Glomerular visceral epithelial cell (primary cell): ENCODE measurements around the gene GOLGA1.
"Not testable (repeated sequence)": the region's sequence is repeated elsewhere in the genome, so short reads cannot be mapped to it uniquely, and the experiment has no call there.

ENCODE experiments used
- DNase-seq: peaks from one replicate; pipeline ENCODE4 v3.0.0-alpha.2; 2016; ENCODE audit errors: extremely low spot score

GOLGA1 gene

DNA sequence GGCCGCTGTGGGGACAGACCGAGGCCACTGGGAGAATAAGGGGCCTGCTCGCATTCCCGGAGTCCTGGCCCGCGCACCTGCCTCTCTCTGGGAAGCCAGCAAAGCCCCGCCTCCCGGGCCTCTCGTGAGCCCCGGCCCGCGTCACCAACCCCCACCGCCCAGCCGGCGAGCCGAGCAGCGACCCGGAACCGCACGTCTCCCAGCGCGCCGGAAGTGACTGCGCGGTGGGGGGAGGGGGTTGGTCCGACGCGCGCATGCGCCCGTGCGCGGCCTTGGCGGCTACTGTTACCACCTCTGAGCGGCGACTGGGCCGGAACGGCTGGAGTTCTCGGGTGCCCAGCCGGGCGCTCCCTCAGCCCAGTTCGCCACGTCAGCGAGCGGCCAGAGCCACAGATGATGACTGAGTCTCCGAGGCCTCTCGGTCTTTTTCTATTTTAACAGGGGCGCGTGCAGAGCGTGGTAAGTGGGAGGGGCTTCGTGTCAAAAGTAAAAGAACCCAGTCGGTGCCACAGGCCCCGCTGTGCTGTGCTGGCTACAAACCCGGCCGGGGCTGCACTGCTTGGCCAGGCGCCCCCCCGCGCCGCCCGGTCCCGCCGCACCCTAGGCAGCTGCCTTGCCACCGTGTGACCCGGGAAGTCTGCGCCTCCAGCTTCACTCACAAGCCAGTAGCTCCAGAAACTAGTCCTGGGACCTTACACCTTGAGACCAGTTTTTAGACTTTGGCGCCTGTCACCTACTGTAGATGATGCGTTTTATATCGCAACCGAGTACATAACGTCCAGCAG, at the start of gene GOLGA1:
Gene GOLGA1, minus strand, starts transcription at position 190 of the 785 bp plus-strand sequence. CDS start 2,372 bp downstream, outside the sequence.
- peak; percentile 97 for DNase-seq

DNA sequence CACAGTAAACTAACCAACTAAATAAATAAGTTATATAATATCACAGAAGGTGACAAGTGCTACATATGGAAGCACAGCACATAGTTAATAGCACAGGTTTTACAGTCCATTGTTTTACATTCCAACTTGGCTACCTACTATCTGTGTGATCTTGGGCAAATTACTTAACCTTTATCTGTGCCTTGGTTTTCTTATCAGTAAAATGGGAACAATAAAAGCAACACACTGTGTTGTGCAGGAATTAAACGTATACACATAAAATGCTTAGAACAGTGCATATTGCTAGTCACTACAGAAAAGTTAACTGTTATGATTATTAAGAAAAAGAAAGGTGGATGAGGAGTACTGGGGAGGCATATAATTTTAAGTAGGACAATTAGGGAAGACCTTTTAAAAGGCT, 42.8 kb upstream of the GOLGA1 start:
- DNase-seq = no peak

DNA sequence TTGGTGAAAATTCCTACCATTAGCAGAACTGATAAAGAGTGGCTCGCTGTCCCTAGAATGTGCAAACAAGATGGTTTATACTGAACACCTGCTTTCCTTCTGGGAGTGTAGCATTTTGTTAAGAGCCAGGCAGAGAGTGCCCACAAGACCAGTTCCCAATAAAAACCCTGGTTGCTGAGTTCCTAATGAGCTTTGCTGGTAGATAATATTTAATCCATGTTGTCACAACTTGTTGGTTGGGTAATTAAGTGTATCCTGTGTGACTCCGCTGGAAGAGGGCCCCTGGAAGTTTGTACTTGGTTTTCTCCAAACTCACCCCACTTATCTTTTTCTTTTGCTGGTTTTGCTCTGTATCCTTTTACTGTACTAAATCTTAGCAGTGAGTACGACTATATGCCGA, 39.5 kb upstream of the GOLGA1 start:
- DNase-seq = no peak

- no peak for DNase-seq
These were observed 34.2 kb upstream of the GOLGA1 start for GRCh38 chr9:124975131-124975530.

- DNase-seq = no peak
These were observed 32.9 kb upstream of the GOLGA1 start for GRCh38 chr9:124973807-124974206.

- DNase-seq = no peak
These were observed 31.4 kb upstream of the GOLGA1 start for GRCh38 chr9:124972241-124972770.

GRCh38 chr9:124969401-124969800, 28.5 kb upstream of the GOLGA1 start:
- no peak for DNase-seq

DNA sequence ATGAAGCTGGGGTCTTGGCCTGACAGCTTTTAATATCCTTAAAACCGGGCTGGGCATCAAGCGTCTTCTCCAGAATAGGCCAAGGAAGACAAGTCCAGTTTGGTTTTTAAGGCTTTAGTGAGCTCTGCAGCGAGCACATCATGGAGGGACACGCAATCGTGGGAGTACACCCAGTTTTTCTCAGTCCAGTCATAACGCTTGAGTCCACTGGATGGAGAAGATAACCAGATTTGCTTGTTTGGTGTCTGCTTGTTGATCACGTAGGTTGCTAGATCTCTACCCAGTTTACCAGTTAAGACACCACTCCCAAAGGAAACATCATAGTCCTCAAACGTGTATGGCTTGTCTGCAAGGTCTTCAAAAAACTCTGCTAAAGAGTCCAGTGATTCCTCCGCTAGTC, 27.4 kb upstream of the GOLGA1 start:
- no peak for DNase-seq

DNA sequence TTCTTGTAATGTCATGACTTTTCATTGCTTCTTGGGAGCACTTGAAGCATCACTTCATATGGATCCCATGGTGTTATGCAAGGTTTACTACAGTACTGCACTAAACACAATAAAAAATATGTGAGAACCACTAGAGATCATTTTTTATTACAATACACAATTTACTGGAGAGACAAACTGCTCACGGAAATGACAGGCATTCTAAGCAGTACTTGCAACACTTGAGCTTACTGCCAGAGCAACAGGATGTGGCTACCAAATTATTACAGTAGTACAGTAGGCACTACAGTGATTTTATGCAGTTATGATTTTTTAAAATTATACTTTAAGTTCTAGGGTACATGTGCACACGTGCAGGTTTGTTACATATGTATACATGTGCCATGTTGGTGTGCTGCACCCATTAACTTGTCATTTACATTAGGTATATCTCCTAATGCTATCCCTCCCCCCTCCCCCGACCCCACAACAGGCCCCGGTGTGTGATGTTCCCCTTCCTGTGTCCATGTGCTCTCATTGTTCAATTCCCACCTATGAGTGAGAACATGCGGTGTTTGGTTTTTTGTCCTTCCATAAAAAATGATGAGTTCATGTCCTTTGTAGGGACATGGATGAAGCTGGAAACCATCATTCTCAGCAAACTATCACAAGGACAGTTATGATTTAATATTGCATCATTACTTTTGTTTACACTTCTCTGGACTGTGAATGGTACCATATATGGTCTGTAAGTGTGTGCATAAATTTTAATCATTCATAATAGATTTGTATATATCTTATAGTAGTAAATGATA, 25.1 kb upstream of the GOLGA1 start:
- DNase-seq = not testable (repeated sequence)

GRCh38 chr9:124964604-124965003, 23.7 kb upstream of the GOLGA1 start:
- DNase-seq = no peak

- DNase-seq = no peak
These were observed 23.2 kb upstream of the GOLGA1 start for GRCh38 chr9:124964056-124964455.

GRCh38 chr9:124960409-124960752, 19.5 kb upstream of the GOLGA1 start:
- no peak for DNase-seq

GRCh38 chr9:124959671-124960408, 19.0 kb upstream of the GOLGA1 start:
- not testable (repeated sequence) for DNase-seq

- no peak for DNase-seq
These were observed 13.4 kb upstream of the GOLGA1 start for GRCh38 chr9:124954255-124954654.

GRCh38 chr9:124950050-124950718, 9.3 kb upstream of the GOLGA1 start:
- DNase-seq = no peak

GRCh38 chr9:124949387-124949786, 8.5 kb upstream of the GOLGA1 start:
- DNase-seq = no peak

- DNase-seq = no peak
These were observed 7.0 kb upstream of the GOLGA1 start for GRCh38 chr9:124947727-124948391.

DNA sequence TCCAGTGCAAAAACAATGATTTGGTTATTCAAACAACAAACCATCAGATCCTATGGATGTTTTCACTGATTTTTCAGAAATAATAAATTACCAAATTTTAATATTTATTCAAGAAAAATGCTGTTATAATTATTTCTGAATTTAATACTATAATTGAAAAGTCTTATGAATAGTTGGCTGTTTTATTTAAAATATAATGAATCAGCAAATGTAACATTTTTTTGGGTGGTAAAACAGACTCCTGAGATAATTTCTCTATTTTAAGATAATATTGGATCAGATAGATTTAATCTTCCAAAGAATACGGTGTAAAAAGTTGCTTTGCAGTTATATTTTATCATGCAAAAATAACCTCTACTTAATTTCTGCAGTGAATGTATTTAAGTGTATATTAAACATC, 5.3 kb upstream of the GOLGA1 start:
- DNase-seq = no peak

- DNase-seq = peak; percentile 56
These were observed 1.0 kb upstream of the GOLGA1 start for GRCh38 chr9:124941679-124942561.

DNA sequence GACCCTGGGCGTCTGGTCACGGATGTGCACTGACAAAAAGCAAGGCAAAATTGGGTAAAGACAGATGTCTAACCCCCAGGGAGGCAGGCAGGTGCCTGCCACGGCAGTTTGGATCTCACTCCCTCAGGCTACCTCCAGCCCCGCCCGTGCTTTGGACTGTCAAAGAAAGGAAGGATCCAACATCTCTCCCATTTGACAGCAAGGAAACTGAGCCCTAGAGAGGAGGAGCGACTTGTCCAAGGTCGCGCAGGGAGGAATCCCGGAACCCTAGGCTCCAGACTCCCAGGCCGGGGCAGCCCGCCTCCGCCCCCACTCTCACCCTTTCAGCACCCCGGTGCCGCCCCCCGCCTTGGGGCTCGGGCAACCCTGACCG, 376 bp downstream of the GOLGA1 start:
- DNase-seq = no peak
